GM19455 (cell line): ENCODE measurements around the gene COMMD9.

Experiments
- ATAC-seq: cut with Tn5 transposase; IDR thresholded peaks from one replicate; pipeline ENCODE4 v1.9.1; 2021; ENCODE audit not compliant: unreplicated experiment

Gene COMMD9

GRCh38 chr11:36296884-36297543 is 7.8 kb upstream of the COMMD9 start:
- ATAC-seq, result no peak

- no peak for ATAC-seq
Measured at GRCh38 chr11:36295926-36296325, 6.7 kb upstream of the COMMD9 start, which contains the start of gene PRR5L. Gene PRR5L (plus strand): TSS chr11:36296288. CDS start chr11:36401122, 104,834 bp downstream.

GRCh38 chr11:36292311-36292722 is 3.1 kb upstream of the COMMD9 start:
- ATAC-seq, result no peak

GRCh38 chr11:36288442-36289225 is 590 bp downstream of the COMMD9 start:
- ATAC-seq, result peak; percentile 10

- no peak for ATAC-seq
Measured at GRCh38 chr11:36282926-36283325, 6.3 kb downstream of the COMMD9 start.

GRCh38 chr11:36281850-36282249 is 7.4 kb downstream of the COMMD9 start:
- no peak for ATAC-seq

GRCh38 chr11:36280531-36280930 is 8.7 kb downstream of the COMMD9 start:
- ATAC-seq, result no peak

- no peak for ATAC-seq
Measured at GRCh38 chr11:36278531-36279282, 10.5 kb downstream of the COMMD9 start.

- no peak for ATAC-seq
Measured at GRCh38 chr11:36274414-36274813, 14.8 kb downstream of the COMMD9 start.

GRCh38 chr11:36273110-36273509 is 16.1 kb downstream of the COMMD9 start:
- ATAC-seq, result no peak

- ATAC-seq, result no peak
Measured at GRCh38 chr11:36271794-36272407, 17.3 kb downstream of the COMMD9 start.

GRCh38 chr11:36270701-36271100 is 18.5 kb downstream of the COMMD9 start:
- ATAC-seq, result no peak

GRCh38 chr11:36268337-36268985 is 20.8 kb downstream of the COMMD9 start:
- ATAC-seq, result no peak

GRCh38 chr11:36266767-36267166 is 22.5 kb downstream of the COMMD9 start:
- no peak for ATAC-seq

GRCh38 chr11:36265793-36266628 is 23.2 kb downstream of the COMMD9 start:
- ATAC-seq, result peak; percentile 61

GRCh38 chr11:36264973-36265344 is 24.3 kb downstream of the COMMD9 start:
- no peak for ATAC-seq

GRCh38 chr11:36264011-36264972 is 24.9 kb downstream of the COMMD9 start:
- no peak for ATAC-seq

- ATAC-seq, result no peak
Measured at GRCh38 chr11:36261094-36261493, 28.1 kb downstream of the COMMD9 start.
